Esophagus muscularis mucosa (tissue), 4 donors: ENCODE results near the gene ADAMTS10. TPM values are rescaled to one million over a fixed set of nuclear protein-coding genes. Genes with fewer than 3 reads are reported as not detected.

Source experiments
- DNase-seq: peaks from one replicate; pipeline ENCODE4 v3.0.0-alpha.2; 2017; ENCODE audit errors: extremely low spot score
- H3K27ac ChIP-seq, 4 donors: fragments of 200-600 bp; sonication (generic); replicated peaks in 1 of 4; 1 replicate in 3 of 4; 2 replicates in 1 of 4; pipeline ENCODE4 v1.5.1; 2016 to 2019; ENCODE audit warnings: mild to moderate bottlenecking in 1 of 4
- H3K27me3 ChIP-seq, 4 donors: fragments of 200-600 bp; sonication (generic); one replicate each; pipeline versions ENCODE4 v1.5.1 to v1.6.0; 2016 to 2019
- H3K36me3 ChIP-seq, 4 donors: fragments of 200-600 bp; sonication (generic); one replicate each; pipeline ENCODE4 v1.5.1; 2016 to 2019
- H3K4me1 ChIP-seq, 4 donors: fragments of 200-600 bp; sonication (generic); one replicate each; pipeline ENCODE4 v1.5.1; 2016 to 2019
- H3K4me3 ChIP-seq, 4 donors: fragments of 200-600 bp; sonication (generic); 1 replicate in 2 of 4; 2 replicates in 2 of 4; pipeline ENCODE4 v1.5.1; 2016 to 2019; ENCODE audit warnings: mild to moderate bottlenecking in 4 of 4, moderate library complexity in 1 of 4
- H3K9me3 ChIP-seq, 4 donors: fragments of 200-600 bp; sonication (generic); 1 replicate in 3 of 4; 2 replicates in 1 of 4; pipeline ENCODE4 v1.5.1; 2016 to 2019
- EP300 ChIP-seq: sonication (generic); formaldehyde crosslinking; IDR thresholded peaks from one replicate; pipeline ENCODE4 v1.6.1; 2017; ENCODE audit warnings: antibody characterized with exemption
- POLR2A ChIP-seq: fragments of 450-650 bp; IDR thresholded peaks from one replicate; pipeline ENCODE4 v1.6.1; 2017; ENCODE audit warnings: antibody characterized with exemption, moderate library complexity, mild to moderate bottlenecking, low read depth
- POLR2AphosphoS5 ChIP-seq, 2 donors: sonication (generic); formaldehyde crosslinking; IDR thresholded peaks; one replicate each; pipeline ENCODE4 v1.6.1; 2017; ENCODE audit warnings: antibody characterized with exemption in 2 of 2
- WGBS: methylation state at CpG from one replicate; pipeline ENCODE4 v1.1.5; 2018; 5-methylcytosine and 5-hydroxymethylcytosine counted together
- intact Hi-C: fragments of 100-400 bp; cut with DNase I; formaldehyde crosslinking; loops from one replicate; pipeline ENCODE4 v1.15.1; 2023
- total RNA-seq, 4 donors: library from RNA; depleted of rRNA; stranded (reverse); fragments of >200 nt; gene quantifications; one replicate each; pipeline versions ENCODE4 v1.1.0 to v1.2.1, GENCODE V29; 2016
- TF ChIP-seq, protein P1 (sequence below), 3 experiments: fragments of 200-600 bp in 2 of 3; fragments of 450-650 bp in 1 of 3; sonication (generic) in 2 of 3; IDR thresholded peaks; one replicate each; pipeline ENCODE4 v1.5.1; 2017 to 2019; ENCODE audit warnings: antibody characterized with exemption in 3 of 3, mild to moderate bottlenecking in 2 of 3, moderate library complexity in 1 of 3

The ADAMTS10 gene
- total RNA-seq, 4 donors from 2014 or later: 13.1 to 25.7 (median 20.3) TPM

DNA sequence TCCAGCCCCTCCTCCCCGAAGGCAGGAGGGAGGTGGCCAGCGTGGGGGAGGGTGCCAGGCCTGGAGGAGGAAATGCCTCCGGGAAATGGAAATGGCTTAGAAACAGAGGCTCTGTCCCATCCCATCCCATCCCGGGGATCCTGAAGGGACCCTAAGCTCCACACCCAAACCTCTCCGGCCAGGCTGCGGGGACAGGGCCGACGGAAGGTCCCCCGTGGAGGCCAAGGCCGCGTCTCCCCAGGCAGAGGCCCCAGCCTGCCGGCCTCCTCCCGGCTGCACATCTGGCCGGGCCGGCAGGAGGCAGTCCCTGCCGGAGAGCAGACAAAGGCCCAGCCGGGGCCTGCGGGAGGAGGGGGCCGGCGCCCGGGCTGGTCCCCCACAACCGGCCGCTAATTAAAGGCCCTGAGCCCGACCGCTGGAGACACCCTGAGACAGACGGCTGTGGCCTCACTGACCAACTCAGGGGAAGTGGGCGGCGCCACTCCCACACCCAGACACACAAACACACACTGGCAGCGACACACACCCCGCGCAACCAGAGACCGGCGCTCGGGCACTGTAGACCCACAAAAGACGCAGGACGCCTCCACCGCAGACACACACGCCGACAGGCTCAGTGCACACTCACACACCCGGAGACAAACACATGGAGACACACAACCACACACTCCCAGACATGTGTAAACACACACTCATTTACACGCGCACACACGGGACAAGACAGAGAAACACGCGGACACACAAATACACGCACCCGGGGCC lies 1.1 kb downstream of the ADAMTS10 start:
- Histone ChIP-seq H3K9me3 (peaks cover 0 to 6% (median 2%) of the 10 kb centered on the region in 4 donors), H3K27me3 (no peaks in the 10 kb centered on the region), H3K4me3 (peak overlapping the region; percentile 65 to 85 (median 69)), H3K27ac (peak overlapping the region; percentile 77 to 84 (median 81)), H3K36me3 (peaks cover 0 to 12% (median 11%) of the 10 kb centered on the region in 4 donors), H3K4me1 (peaks cover 14 to 51% (median 43%) of the 10 kb centered on the region in 4 donors)
- WGBS: under 1% methylated on average over 22 of the region's 47 CpGs
- intact Hi-C loops: no loop called here
- DNase-seq: no peak
- TF ChIP-seq EP300: no peak
- TF ChIP-seq, protein P1, sequence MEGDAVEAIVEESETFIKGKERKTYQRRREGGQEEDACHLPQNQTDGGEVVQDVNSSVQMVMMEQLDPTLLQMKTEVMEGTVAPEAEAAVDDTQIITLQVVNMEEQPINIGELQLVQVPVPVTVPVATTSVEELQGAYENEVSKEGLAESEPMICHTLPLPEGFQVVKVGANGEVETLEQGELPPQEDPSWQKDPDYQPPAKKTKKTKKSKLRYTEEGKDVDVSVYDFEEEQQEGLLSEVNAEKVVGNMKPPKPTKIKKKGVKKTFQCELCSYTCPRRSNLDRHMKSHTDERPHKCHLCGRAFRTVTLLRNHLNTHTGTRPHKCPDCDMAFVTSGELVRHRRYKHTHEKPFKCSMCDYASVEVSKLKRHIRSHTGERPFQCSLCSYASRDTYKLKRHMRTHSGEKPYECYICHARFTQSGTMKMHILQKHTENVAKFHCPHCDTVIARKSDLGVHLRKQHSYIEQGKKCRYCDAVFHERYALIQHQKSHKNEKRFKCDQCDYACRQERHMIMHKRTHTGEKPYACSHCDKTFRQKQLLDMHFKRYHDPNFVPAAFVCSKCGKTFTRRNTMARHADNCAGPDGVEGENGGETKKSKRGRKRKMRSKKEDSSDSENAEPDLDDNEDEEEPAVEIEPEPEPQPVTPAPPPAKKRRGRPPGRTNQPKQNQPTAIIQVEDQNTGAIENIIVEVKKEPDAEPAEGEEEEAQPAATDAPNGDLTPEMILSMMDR (IDR thresholded peaks at IDR 0.05): peak in 1 of 3 experiments; percentile 43
- peak; percentile 12 to 62 for TF ChIP-seq POLR2AphosphoS5 (IDR thresholded peaks at IDR 0.05)
- no peak for TF ChIP-seq POLR2A

DNA sequence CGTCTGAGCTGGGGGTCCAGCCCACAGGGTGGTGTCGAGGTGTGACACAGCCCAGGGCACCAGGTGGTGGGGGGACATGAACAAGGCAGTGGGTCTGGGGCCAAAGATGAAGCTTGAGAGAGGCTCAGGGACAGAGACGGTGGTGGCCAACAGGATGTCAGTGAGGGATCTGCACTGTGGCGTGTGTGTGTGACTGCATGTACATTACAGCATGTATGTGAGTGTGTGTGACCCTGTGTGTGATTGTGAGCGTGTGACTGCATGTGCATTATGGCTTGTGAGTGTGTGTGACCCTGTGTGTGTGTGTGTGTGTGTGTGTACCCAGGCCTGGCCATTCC lies 1.6 kb downstream of the ADAMTS10 start:
- Histone ChIP-seq H3K36me3 (peaks cover 0 to 16% (median 14%) of the 10 kb centered on the region in 4 donors), H3K4me3 (peak overlapping the region; percentile 65 to 85 (median 69)), H3K4me1 (peaks cover 14 to 51% (median 43%) of the 10 kb centered on the region in 4 donors), H3K27ac (peak overlapping the region; percentile 77 to 84 (median 81)), H3K27me3 (no peaks in the 10 kb centered on the region), H3K9me3 (peaks cover 0 to 6% (median 2%) of the 10 kb centered on the region in 4 donors)
- no peak for TF ChIP-seq POLR2A
- intact Hi-C loops: no loop called here
- no peak for DNase-seq
- 57% methylated on average over 5 of the region's 5 CpGs for WGBS

DNA sequence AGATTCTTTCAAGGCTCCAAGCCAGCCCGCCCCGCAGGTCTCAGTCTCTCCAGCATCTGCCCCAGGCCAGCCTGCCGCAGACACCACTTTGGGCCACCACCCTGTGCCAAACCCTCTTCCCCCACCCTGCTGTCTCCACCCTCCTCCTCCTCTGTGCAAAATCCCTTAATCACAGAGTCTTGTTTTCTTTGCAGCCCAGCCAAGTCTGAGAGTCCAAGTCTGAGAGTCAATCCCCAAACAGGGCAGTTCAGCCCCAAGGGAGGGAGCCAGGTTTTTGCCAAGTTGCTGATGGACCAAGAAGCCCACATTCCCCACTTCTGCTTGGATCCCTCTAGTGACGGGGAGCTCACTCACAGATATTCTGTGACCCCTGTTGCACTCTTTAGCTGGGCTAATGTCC lies 3.1 kb downstream of the ADAMTS10 start:
- 68% methylated on average over 4 of the region's 4 CpGs for WGBS
- intact Hi-C loops: no loop called here
- Histone ChIP-seq H3K4me1 (peaks cover 14 to 51% (median 43%) of the 10 kb centered on the region in 4 donors), H3K4me3 (no peak overlapping the region), H3K36me3 (peaks cover 0 to 31% (median 23%) of the 10 kb centered on the region in 4 donors), H3K27ac (no peak overlapping the region), H3K9me3 (peaks cover 0 to 6% (median 2%) of the 10 kb centered on the region in 4 donors), H3K27me3 (no peaks in the 10 kb centered on the region)
- no peak for DNase-seq
- no peak for TF ChIP-seq POLR2A
- TF ChIP-seq EP300: no peak
- TF ChIP-seq, protein P1 (IDR thresholded peaks at IDR 0.05): no peak
- no peak for TF ChIP-seq POLR2AphosphoS5 (IDR thresholded peaks at IDR 0.05)

DNA sequence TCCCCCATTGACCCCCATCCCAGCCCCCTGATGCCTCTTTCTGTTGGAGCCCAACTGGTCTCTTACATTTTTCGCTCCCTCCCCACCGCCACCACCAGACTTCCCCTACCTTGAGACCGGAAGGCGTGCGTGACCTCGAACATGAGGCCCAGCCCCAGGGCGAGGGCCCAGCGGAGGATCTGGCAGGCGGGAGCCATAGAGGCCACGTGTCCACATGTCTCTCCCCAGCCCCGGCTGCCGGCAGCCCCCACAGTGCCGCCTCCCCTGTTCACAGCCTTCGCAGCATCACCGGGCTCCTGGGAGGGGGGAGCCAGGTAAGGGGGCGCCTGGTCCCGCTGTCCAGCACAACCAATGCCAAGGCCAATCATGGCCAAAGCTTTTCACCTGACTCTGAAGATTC lies 5.0 kb downstream of the ADAMTS10 start:
- Histone ChIP-seq H3K36me3 (peaks cover 5 to 50% (median 39%) of the 10 kb centered on the region in 4 donors), H3K4me1 (peaks cover 9 to 36% (median 28%) of the 10 kb centered on the region in 4 donors), H3K27me3 (no peaks in the 10 kb centered on the region), H3K27ac (no peak overlapping the region), H3K4me3 (no peak overlapping the region), H3K9me3 (peaks cover 0 to 6% (median 2%) of the 10 kb centered on the region in 4 donors)
- WGBS: 94% methylated on average over 17 of the region's 17 CpGs
- no peak for DNase-seq
- intact Hi-C loops: no loop called here
- TF ChIP-seq POLR2AphosphoS5 (IDR thresholded peaks at IDR 0.05): no peak
- TF ChIP-seq, protein P1 (IDR thresholded peaks at IDR 0.05): no peak
- TF ChIP-seq POLR2A: no peak
- TF ChIP-seq EP300: no peak

DNA sequence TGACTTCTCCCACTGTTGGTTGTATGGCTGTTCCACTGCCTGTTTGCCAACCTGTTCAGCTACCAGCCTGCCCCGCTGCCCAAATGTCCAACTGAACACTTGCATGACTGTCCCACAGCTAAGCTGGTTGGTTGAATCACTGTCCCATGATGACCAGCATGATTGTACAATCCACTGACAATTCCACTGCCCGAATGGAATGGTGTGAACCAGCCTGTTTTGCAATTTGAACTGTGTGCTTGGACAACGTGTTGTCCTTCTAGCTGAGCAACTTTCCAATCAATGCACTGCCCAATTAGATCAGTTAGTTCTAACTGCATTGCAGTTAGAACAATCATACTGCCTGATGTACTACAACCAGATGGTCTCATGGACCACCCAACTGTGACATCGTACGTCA lies 8.7 kb downstream of the ADAMTS10 start:
- WGBS: 99% methylated on average over 4 of the region's 5 CpGs
- intact Hi-C loops: no loop called here
- H3K36me3 ChIP-seq: peaks cover 5 to 81% (median 53%) of the 10 kb centered on the region in 4 donors

More for the DNA sequence above, 8.7 kb downstream of the ADAMTS10 start:
- peaks cover 0 to 6% (median 2%) of the 10 kb centered on the region in 4 donors for H3K9me3 ChIP-seq
- H3K27me3 ChIP-seq: no peaks in the 10 kb centered on the region
- H3K27ac ChIP-seq: no peak overlapping the region
- TF ChIP-seq POLR2A: no peak
- TF ChIP-seq EP300: no peak
- no peak overlapping the region for H3K4me3 ChIP-seq
- no peak for DNase-seq
- H3K4me1 ChIP-seq: peaks cover 0 to 1% (median under 1%) of the 10 kb centered on the region in 4 donors
